ENCODE data around the gene AXIN2. TPM values are rescaled to one million over a fixed set of nuclear protein-coding genes. Genes with fewer than 3 reads are reported as not detected.

AXIN2 gene
- total RNA-seq, result 1.7 and 3.5 TPM in 2 replicates

GRCh38 chr17:65561452-65562205 is at the start of gene AXIN2:
AXIN2 (minus strand) TSS chr17:65561648; CDS start chr17:65558620, 3,028 bp downstream.

